Measurements from ENCODE around the gene VCY1B.
"Not testable (repeated sequence)": the region's sequence is repeated elsewhere in the genome, so short reads cannot be mapped to it uniquely, and the experiment has no call there.

VCY1B gene

DNA sequence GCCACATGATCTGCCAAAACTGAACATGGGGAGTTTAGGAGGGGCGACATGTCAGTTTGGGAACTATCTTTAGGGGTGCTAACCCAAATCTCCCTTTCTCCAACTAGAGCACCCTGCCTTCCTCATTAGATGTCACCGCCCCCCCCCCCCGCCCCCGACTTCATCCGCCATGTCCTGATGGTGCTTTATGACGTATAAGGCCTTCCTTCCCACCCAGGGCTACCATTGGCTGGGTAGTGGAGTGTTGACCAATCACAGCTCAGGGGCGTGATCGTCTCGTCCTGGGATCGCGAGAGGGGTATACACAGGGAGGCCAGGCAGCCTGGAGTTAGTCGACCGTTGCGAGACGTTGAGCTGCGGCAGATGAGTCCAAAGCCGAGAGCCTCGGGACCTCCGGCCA, at the start of gene VCY1B:
VCY1B (plus strand) TSS at position 301 of the 400 bp plus-strand sequence; CDS start at position 364, 63 bp downstream.
- H3K27ac ChIP-seq = not testable (repeated sequence)

DNA sequence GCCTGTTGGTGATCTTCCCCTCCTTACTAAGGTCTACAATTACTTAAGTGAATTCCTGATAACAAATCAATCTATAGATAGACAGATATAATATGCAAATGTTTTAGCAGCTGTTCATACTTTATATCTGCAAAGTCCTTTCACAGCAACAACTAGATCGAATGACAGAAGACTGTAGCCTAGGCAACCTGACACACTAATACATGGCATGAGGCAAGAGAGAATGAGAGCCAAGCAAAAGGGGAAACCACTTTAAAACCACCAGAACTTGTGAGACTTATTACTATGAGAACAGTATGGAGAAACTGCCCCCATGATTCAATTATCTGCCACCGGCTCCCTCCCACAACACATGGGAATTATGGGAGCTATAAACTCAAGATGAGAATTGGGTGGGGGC, 44.1 kb upstream of the VCY1B start:
- H3K27ac ChIP-seq = not testable (repeated sequence)

DNA sequence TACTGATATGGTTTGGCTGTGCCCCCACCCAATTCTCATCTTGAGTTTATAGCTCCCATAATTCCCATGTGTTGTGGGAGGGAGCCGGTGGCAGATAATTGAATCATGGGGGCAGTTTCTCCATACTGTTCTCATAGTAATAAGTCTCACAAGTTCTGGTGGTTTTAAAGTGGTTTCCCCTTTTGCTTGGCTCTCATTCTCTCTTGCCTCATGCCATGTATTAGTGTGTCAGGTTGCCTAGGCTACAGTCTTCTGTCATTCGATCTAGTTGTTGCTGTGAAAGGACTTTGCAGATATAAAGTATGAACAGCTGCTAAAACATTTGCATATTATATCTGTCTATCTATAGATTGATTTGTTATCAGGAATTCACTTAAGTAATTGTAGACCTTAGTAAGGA, 25.6 kb upstream of the VCY1B start:
- H3K27ac ChIP-seq = not testable (repeated sequence)

DNA sequence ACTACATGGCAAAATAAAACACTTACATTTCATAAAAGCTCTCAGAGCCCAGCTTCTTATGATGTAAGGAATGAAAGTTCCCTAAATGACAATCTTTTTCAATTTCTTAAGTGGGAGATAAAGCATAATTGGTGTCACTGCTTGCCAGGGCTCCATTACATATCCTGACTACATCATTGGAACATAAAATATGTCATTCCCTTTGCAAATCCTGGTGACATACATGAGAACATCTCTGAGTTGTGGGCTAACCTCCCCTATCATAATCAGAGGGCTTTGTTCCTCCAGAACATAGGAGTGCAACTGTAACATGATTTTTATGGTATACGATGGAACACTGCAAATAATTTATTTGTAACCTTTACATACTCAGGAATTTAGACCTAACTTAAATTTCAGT, 29.9 kb downstream of the VCY1B start:
- H3K27ac ChIP-seq = no peak overlapping the region
- TF ChIP-seq, protein P1, sequence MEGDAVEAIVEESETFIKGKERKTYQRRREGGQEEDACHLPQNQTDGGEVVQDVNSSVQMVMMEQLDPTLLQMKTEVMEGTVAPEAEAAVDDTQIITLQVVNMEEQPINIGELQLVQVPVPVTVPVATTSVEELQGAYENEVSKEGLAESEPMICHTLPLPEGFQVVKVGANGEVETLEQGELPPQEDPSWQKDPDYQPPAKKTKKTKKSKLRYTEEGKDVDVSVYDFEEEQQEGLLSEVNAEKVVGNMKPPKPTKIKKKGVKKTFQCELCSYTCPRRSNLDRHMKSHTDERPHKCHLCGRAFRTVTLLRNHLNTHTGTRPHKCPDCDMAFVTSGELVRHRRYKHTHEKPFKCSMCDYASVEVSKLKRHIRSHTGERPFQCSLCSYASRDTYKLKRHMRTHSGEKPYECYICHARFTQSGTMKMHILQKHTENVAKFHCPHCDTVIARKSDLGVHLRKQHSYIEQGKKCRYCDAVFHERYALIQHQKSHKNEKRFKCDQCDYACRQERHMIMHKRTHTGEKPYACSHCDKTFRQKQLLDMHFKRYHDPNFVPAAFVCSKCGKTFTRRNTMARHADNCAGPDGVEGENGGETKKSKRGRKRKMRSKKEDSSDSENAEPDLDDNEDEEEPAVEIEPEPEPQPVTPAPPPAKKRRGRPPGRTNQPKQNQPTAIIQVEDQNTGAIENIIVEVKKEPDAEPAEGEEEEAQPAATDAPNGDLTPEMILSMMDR (conservative IDR thresholded peaks at IDR 0.05) = no peak
